Measurements from ENCODE around the gene GLMP. TPM values are rescaled to one million over a fixed set of nuclear protein-coding genes. Genes with fewer than 3 reads are reported as not detected.
A peak's percentile ranks its signal among the peaks of the same experiment; 100 is the strongest.

GLMP gene, protein sequence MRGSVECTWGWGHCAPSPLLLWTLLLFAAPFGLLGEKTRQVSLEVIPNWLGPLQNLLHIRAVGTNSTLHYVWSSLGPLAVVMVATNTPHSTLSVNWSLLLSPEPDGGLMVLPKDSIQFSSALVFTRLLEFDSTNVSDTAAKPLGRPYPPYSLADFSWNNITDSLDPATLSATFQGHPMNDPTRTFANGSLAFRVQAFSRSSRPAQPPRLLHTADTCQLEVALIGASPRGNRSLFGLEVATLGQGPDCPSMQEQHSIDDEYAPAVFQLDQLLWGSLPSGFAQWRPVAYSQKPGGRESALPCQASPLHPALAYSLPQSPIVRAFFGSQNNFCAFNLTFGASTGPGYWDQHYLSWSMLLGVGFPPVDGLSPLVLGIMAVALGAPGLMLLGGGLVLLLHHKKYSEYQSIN
- total RNA-seq (52.4 TPM), polyA plus RNA-seq (ENCODE audit: insufficient read depth, low read depth, low replicate concordance) (154 TPM)
- long read RNA-seq, donor 1, transcript GLMP-201 (6 exons, 1,604 nt) = major isoform, 7 of 24 reads
- long read RNA-seq, donor 1, partial matches to known transcripts = 13 of 24 reads
- long read RNA-seq, donor 1, other reads (novel, unspliced or antisense) = 0 of 24 reads
- long read RNA-seq, donor 2, partial matches to known transcripts = 0 of 7 reads
- long read RNA-seq, donor 2, other reads (novel, unspliced or antisense) = 0 of 7 reads
- long read RNA-seq, donor 3, transcript GLMP-201 (6 exons, 1,604 nt) = major isoform, 10 of 15 reads
- long read RNA-seq, donor 3, partial matches to known transcripts = 0 of 15 reads
- long read RNA-seq, donor 3, other reads (novel, unspliced or antisense) = 0 of 15 reads
- long read RNA-seq, donor 4, transcript GLMP-201 (6 exons, 1,604 nt) = major isoform, 6 of 10 reads
- long read RNA-seq, donor 4, partial matches to known transcripts = 0 of 10 reads
- long read RNA-seq, donor 4, other reads (novel, unspliced or antisense) = 0 of 10 reads
- long read RNA-seq, donor 5 = 0 reads
- long read RNA-seq, donor 6, transcript GLMP-201 (6 exons, 1,604 nt) = major isoform, 18 of 33 reads
- long read RNA-seq, donor 6, partial matches to known transcripts = 11 of 33 reads
- long read RNA-seq, donor 6, other reads (novel, unspliced or antisense) = 0 of 33 reads
- long read RNA-seq, donor 7, transcript GLMP-201 (6 exons, 1,604 nt) = major isoform, 22 of 49 reads
- long read RNA-seq, donor 7, partial matches to known transcripts = 12 of 49 reads
- long read RNA-seq, donor 7, other reads (novel, unspliced or antisense) = 10 of 49 reads
- long read RNA-seq, donor 8, transcript GLMP-201 (6 exons, 1,604 nt) = major isoform, 5 of 20 reads
- long read RNA-seq, donor 8, partial matches to known transcripts = 9 of 20 reads
- long read RNA-seq, donor 8, other reads (novel, unspliced or antisense) = 0 of 20 reads
- long read RNA-seq, donor 9, partial matches to known transcripts = 0 of 6 reads
- long read RNA-seq, donor 9, other reads (novel, unspliced or antisense) = 0 of 6 reads
- long read RNA-seq, donor 10, transcript GLMP-201 (6 exons, 1,604 nt) = major isoform, 7 of 11 reads
- long read RNA-seq, donor 10, partial matches to known transcripts = 0 of 11 reads
- long read RNA-seq, donor 10, other reads (novel, unspliced or antisense) = 0 of 11 reads

DNA sequence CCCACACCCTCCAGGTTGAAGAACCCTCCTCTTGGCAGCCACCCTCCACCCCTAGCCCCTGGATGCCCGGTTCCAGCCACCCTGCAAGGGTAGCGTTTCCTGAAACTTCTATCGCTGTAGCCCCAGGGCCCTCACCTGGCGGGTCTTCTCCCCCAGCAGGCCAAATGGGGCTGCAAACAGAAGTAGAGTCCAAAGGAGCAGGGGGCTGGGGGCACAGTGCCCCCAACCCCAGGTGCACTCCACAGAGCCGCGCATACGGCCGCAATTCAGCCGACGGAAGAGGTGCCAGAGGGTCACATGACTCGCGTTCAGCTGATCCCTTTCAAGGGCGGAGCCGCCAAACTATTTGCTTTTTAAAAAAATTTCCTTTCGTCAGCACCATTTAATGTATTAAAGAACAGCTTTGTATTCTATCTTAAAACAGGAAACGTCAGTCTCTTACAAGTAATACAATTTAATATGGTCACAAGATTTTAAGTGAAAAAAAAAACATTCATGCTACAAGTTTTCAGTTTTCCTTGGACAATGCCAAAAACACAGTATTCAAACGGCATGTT lies at the start of gene GLMP:
Gene GLMP (minus strand): TSS at position 289 of the 557 bp plus-strand sequence. CDS start 34 bp downstream, at position 255.
- Histone ChIP-seq H3K27me3 (ENCODE audit: control insufficient read depth, insufficient read depth, low read length) (no peaks in the 10 kb centered on the region), H3K27ac (ENCODE audit: low read depth in 2 of 2, low read length in 2 of 2) (peak within 1 kb of the TSS; percentile 41 to 68), H3K9ac (ENCODE audit: low read length in 3 of 3) (peak within 1 kb of the TSS; percentile 65 to 92 (median 89)), H3K9me3 (ENCODE audit: control insufficient read depth in 2 of 3, insufficient read depth in 1 of 3, low read length in 3 of 3) (no peaks in the 10 kb centered on the region), H3K36me3 (ENCODE audit: control insufficient read depth in 2 of 3, insufficient read depth in 3 of 3, low read length in 3 of 3) (peaks cover 0 to 2% (median 0%) of the 10 kb centered on the region in 3 donors), H3K4me3 (ENCODE audit: low read length in 3 of 3) (peak within 1 kb of the TSS; percentile 71 to 93 (median 86)), H3K4me1 (ENCODE audit: control insufficient read depth in 2 of 3, insufficient read depth in 2 of 3, low read depth in 1 of 3, low read length in 3 of 3) (peaks cover 0 to 20% (median 13%) of the 10 kb centered on the region in 3 donors)
- FAIRE-seq (peak; percentile 3), DNase-seq (peak; percentile 45 to 86 (median 68))
- TF ChIP-seq, protein P1, sequence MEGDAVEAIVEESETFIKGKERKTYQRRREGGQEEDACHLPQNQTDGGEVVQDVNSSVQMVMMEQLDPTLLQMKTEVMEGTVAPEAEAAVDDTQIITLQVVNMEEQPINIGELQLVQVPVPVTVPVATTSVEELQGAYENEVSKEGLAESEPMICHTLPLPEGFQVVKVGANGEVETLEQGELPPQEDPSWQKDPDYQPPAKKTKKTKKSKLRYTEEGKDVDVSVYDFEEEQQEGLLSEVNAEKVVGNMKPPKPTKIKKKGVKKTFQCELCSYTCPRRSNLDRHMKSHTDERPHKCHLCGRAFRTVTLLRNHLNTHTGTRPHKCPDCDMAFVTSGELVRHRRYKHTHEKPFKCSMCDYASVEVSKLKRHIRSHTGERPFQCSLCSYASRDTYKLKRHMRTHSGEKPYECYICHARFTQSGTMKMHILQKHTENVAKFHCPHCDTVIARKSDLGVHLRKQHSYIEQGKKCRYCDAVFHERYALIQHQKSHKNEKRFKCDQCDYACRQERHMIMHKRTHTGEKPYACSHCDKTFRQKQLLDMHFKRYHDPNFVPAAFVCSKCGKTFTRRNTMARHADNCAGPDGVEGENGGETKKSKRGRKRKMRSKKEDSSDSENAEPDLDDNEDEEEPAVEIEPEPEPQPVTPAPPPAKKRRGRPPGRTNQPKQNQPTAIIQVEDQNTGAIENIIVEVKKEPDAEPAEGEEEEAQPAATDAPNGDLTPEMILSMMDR (IDR thresholded peaks at IDR 0.05; ENCODE audit: borderline replicate concordance, extremely low read depth, insufficient read depth) = no peak
- intact Hi-C loops (cut with DNase I) = no loop called here

DNA sequence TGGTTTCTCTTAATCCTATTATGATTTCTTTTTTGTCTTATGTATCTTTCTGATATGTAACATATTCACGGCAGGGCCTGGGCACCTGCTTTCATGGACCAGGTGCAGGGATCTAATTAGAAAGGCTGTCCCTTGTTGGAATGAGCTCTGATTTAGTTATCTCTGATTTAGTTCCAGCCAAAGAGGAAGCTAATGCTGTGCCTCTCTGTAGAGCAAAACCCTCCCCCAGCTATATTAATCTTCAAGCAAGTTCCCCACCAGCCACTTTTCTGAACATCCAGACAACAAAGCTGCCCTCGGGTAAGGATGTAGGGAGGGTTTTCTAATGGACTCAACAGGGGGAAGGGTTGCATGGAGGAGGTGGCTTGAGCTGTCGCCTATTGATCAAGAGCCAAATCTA lies 48.9 kb upstream of the GLMP start:
- no peaks in the 10 kb centered on the region for H3K4me1 ChIP-seq (ENCODE audit: control insufficient read depth in 2 of 3, insufficient read depth in 2 of 3, low read depth in 1 of 3, low read length in 3 of 3)
- DNase-seq (no peak), FAIRE-seq (no peak)
- H3K9ac ChIP-seq (ENCODE audit: low read length in 3 of 3) = no peak overlapping the region
- H3K9me3 ChIP-seq (ENCODE audit: control insufficient read depth in 2 of 3, insufficient read depth in 1 of 3, low read length in 3 of 3) = no peaks in the 10 kb centered on the region
- no peaks in the 10 kb centered on the region for H3K36me3 ChIP-seq (ENCODE audit: control insufficient read depth in 2 of 3, insufficient read depth in 3 of 3, low read length in 3 of 3)
- H3K27ac ChIP-seq (ENCODE audit: low read depth in 2 of 2, low read length in 2 of 2) = no peak overlapping the region
- no peaks in the 10 kb centered on the region for H3K27me3 ChIP-seq (ENCODE audit: control insufficient read depth, insufficient read depth, low read length)
- TF ChIP-seq, protein P1 (IDR thresholded peaks at IDR 0.05; ENCODE audit: borderline replicate concordance, extremely low read depth, insufficient read depth) = no peak
- H3K4me3 ChIP-seq (ENCODE audit: low read length in 3 of 3) = no peak overlapping the region
- intact Hi-C loops (cut with DNase I) = no loop called here

Data from kidney (tissue), 22 donors.